HepG2 (cell line): ENCODE data around the gene RPL5. TPM values are rescaled to one million over a fixed set of nuclear protein-coding genes. Genes with fewer than 3 reads are reported as not detected.

Experiments used
- FUBP1 ChIP-seq: sonication (generic); formaldehyde crosslinking; IDR thresholded peaks from 2 replicates; pipeline ENCODE4 v1.5.1; 2020; ENCODE audit warnings: missing genetic modification reagents, mild to moderate bottlenecking, borderline replicate concordance
- HCFC1 ChIP-seq: fragments of 150-350 bp; IDR thresholded peaks from 2 replicates; pipeline ENCODE4 v1.6.1; 2014; ENCODE audit warnings: low read depth, low read length
- KDM1A ChIP-seq: IDR thresholded peaks from 2 replicates; pipeline ENCODE4 v1.6.1; 2016; ENCODE audit warnings: missing compliant biosample characterization
- MED1 ChIP-seq: sonication (generic); formaldehyde crosslinking; IDR thresholded peaks from 2 replicates; pipeline ENCODE4 v1.4.0; 2020; ENCODE audit warnings: missing genetic modification reagents
- MED13 ChIP-seq: sonication (generic); formaldehyde crosslinking; IDR thresholded peaks from 2 replicates; pipeline ENCODE4 v1.5.0; 2020; ENCODE audit warnings: missing genetic modification reagents
- MYC ChIP-seq: sonication (generic); formaldehyde crosslinking; IDR thresholded peaks from 2 replicates; pipeline ENCODE4 v1.9.0; 2021; ENCODE audit warnings: missing genetic modification reagents, borderline replicate concordance
- NCOR1 ChIP-seq: fragments of 200-600 bp; sonication (generic); IDR thresholded peaks from 2 replicates; pipeline ENCODE4 v1.7.0; 2017; ENCODE audit warnings: antibody characterized with exemption, low read length, borderline replicate concordance
- RARA ChIP-seq: IDR thresholded peaks from 2 replicates; pipeline ENCODE4 v1.6.1; 2016; ENCODE audit warnings: missing genetic modification reagents, missing compliant biosample characterization
- RNF2 ChIP-seq: fragments of 450-650 bp; conservative IDR thresholded peaks from 2 replicates; pipeline ENCODE4 v1.6.1; 2016; ENCODE audit warnings: low read depth
- SYNCRIP ChIP-seq: fragments of 200-400 bp; formaldehyde crosslinking; IDR thresholded peaks from 2 replicates; pipeline ENCODE4 v1.6.1; 2018; ENCODE audit warnings: mild to moderate bottlenecking, low read depth, low read length; ENCODE audit not compliant: insufficient read depth
- TOE1 ChIP-seq: sonication (generic); formaldehyde crosslinking; IDR thresholded peaks from 2 replicates; pipeline ENCODE4 v1.4.0; 2020; ENCODE audit warnings: mild to moderate bottlenecking, missing genetic modification reagents
- YY1 ChIP-seq: IDR thresholded peaks from 2 replicates; pipeline ENCODE4 v1.6.1; 2011; ENCODE audit warnings: low read length, low read depth, moderate library complexity, mild to moderate bottlenecking; ENCODE audit not compliant: insufficient read depth, insufficient replicate concordance
- ZBTB2 ChIP-seq: sonication (generic); formaldehyde crosslinking; IDR thresholded peaks from 2 replicates; pipeline ENCODE4 v1.8.0; 2022; ENCODE audit warnings: low read depth, missing genetic modification reagents
- ZBTB25 ChIP-seq: IDR thresholded peaks from 2 replicates; pipeline ENCODE4 v1.6.1; 2018; ENCODE audit warnings: missing genetic modification reagents
- ZFAT ChIP-seq: sonication (generic); formaldehyde crosslinking; conservative IDR thresholded peaks from 2 replicates; pipeline ENCODE4 v1.8.1; 2023; ENCODE audit warnings: missing genetic modification reagents, inconsistent platforms
- ZNF160 ChIP-seq: sonication (generic); formaldehyde crosslinking; IDR thresholded peaks from 2 replicates; pipeline ENCODE4 v1.8.0; 2022; ENCODE audit warnings: mild to moderate bottlenecking, inconsistent platforms, missing genetic modification reagents
- ZNF234 ChIP-seq: sonication (generic); formaldehyde crosslinking; conservative IDR thresholded peaks from 2 replicates; pipeline ENCODE4 v1.5.1; 2020; ENCODE audit warnings: mild to moderate bottlenecking, missing genetic modification reagents
- ZNF292 ChIP-seq: sonication (generic); formaldehyde crosslinking; IDR thresholded peaks from 2 replicates; pipeline ENCODE4 v1.8.1; 2022; ENCODE audit warnings: mild to moderate bottlenecking, low read depth, missing genetic modification reagents, borderline replicate concordance
- ZNF441 ChIP-seq: sonication (generic); formaldehyde crosslinking; IDR thresholded peaks from 2 replicates; pipeline ENCODE4 v1.7.0; 2021; ENCODE audit warnings: missing genetic modification reagents, borderline replicate concordance
- ZNF484 ChIP-seq: sonication (generic); formaldehyde crosslinking; IDR thresholded peaks from 2 replicates; pipeline ENCODE4 v1.5.1; 2020; ENCODE audit warnings: mild to moderate bottlenecking, low read depth, missing genetic modification reagents, borderline replicate concordance
- ZNF550 ChIP-seq: sonication (generic); formaldehyde crosslinking; IDR thresholded peaks from 2 replicates; pipeline ENCODE4 v1.4.0; 2020; ENCODE audit warnings: mild to moderate bottlenecking, missing genetic modification reagents, borderline replicate concordance
- ZNF770 ChIP-seq: sonication (generic); formaldehyde crosslinking; IDR thresholded peaks from 2 replicates; pipeline ENCODE4 v1.5.0; 2020; ENCODE audit warnings: mild to moderate bottlenecking, missing genetic modification reagents
- ZNF777 ChIP-seq: sonication (generic); formaldehyde crosslinking; IDR thresholded peaks from 2 replicates; pipeline ENCODE4 v1.4.0; 2020; ENCODE audit warnings: missing genetic modification reagents
- polyA plus RNA-seq, 8 experiments: library from polyadenylated mRNA; depleted of rRNA in 3 of 8; stranded (reverse) in 7 of 8; unstranded in 1 of 8; fragments of >200 nt; fragmentation: Illumina TruSeq in 4 of 8; extraction: Trizol in 4 of 8; gene quantifications; 2 replicates each; pipeline versions ENCODE4 v1.2.1 to v1.2.3, GENCODE V29; 2011 to 2016; ENCODE audit warnings: low read depth in 4 of 8, missing spikeins in 1 of 8, mixed read lengths in 1 of 8; ENCODE audit not compliant: insufficient read depth in 1 of 8
- total RNA-seq, 5 experiments: library from RNA; depleted of rRNA; stranded (reverse); fragments of >200 nt; fragmentation: Illumina TruSeq; extraction: Trizol; gene quantifications; 2 replicates each; pipeline ENCODE4 v1.2.3, GENCODE V29; 2016; ENCODE audit warnings: low read depth in 1 of 5

The RPL5 gene
- total and polyA plus RNA-seq, 2 of the 13 experiments (the other 11 are each of a cell fraction or from before 2014, with no cell fraction given): 2,304 to 2,520 TPM

GRCh38 chr1:92831762-92832536 lies at the start of gene RPL5 (continued):
- TF ChIP-seq ZBTB2 (CRISPR knock-in tag) (peak; percentile 64), KDM1A (CRISPR knock-in tag) (0 out of 2 replicates have a peak, but pooled peaks have one; percentile 8), SYNCRIP (no peak), ZNF770 (CRISPR knock-in tag) (peak; percentile 69; the same call in 1 of the 2 replicates), MYC (CRISPR knock-in tag) (peak; percentile 100), RARA (CRISPR knock-in tag) (peak; percentile 18; the same call in 1 of the 2 replicates), ZBTB25 (CRISPR knock-in tag) (peak; percentile 84; the same call in 1 of the 2 replicates), ZNF777 (CRISPR knock-in tag) (peak; percentile 86), YY1 (peak; percentile 89), ZNF550 (0 out of 2 replicates have a peak, but pooled peaks have one; percentile 78), MED1 (CRISPR knock-in tag) (peak; percentile 82), ZNF234 (0 out of 2 replicates have a peak, but pooled peaks have one; percentile 27), FUBP1 (CRISPR knock-in tag) (peak; percentile 84; the same call in 1 of the 2 replicates), ZNF441 (CRISPR knock-in tag) (peak; percentile 70), ZNF160 (CRISPR knock-in tag) (peak; percentile 91), TOE1 (CRISPR knock-in tag) (peak; percentile 62; the same call in 1 of the 2 replicates), ZNF484 (peak; percentile 76; the same call in 1 of the 2 replicates), HCFC1 (peak; percentile 48), NCOR1 (no peak), ZNF292 (CRISPR knock-in tag) (no peak), ZFAT (CRISPR knock-in tag) (0 out of 2 replicates have a peak, but pooled peaks have one; percentile 21), MED13 (CRISPR knock-in tag) (no peak; the same call in 1 of the 2 replicates), RNF2 (peak; percentile 78)
